GM10266 (cell line): ENCODE data around the gene CENPVL1.
"Not testable (repeated sequence)": the region's sequence is repeated elsewhere in the genome, so short reads cannot be mapped to it uniquely, and the experiment has no call there.

Experiments
- DNase-seq: peaks from one replicate; pipeline ENCODE4 v3.0.0; 2012; ENCODE audit errors: extremely low spot score
- TF ChIP-seq, protein P1 (sequence below): IDR thresholded peaks from 2 replicates; pipeline ENCODE4 v1.5.1; 2012; ENCODE audit warnings: mild to moderate bottlenecking, low read depth; ENCODE audit not compliant: control insufficient read depth, insufficient read depth; ENCODE audit errors: missing control alignments

Gene CENPVL1

DNA sequence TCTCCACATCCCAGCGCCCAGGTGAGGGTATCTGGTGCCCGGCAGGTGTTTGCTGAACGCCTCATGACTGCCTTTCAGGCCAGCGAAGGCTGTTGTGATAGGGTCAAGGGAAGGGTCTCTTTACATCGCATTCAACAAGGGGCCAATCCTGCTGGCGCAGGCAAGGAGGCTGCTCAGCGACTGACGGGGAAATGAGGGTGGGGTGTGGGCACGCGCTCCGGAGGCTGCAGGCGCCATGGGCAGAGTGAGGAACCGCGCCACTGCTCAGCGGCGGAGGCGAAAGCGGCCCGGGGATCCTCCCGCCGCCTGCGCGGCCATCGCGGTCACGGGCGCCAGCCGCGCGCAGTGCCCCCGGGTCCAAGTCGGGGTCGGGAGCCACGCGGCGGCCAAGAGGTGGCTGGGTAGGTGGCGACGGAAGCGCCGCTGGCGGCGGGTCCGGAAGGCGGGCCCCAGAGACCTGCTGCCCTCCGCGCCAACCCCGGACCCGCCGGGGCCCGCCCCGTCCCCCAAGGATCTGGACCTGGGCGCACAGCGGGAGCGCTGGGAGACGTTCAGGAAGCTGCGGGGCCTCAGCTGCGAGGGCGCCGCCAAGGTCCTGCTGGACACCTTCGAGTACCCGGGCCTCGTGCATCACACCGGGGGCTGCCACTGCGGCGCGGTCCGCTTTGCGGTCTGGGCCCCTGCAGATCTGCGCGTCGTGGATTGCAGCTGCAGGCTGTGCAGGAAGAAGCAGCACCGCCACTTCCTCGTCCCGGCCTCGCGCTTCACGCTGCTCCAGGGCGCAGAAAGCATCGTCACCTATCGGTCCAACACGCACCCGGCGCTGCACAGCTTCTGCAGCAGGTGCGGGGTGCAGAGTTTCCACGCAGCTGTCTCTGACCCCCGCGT is at the start of gene CENPVL1:
Gene CENPVL1, plus strand, starts transcription at position 236 of the 888 bp plus-strand sequence. Its CDS starts 0 bp downstream, at position 236.
- not testable (repeated sequence) for DNase-seq

DNA sequence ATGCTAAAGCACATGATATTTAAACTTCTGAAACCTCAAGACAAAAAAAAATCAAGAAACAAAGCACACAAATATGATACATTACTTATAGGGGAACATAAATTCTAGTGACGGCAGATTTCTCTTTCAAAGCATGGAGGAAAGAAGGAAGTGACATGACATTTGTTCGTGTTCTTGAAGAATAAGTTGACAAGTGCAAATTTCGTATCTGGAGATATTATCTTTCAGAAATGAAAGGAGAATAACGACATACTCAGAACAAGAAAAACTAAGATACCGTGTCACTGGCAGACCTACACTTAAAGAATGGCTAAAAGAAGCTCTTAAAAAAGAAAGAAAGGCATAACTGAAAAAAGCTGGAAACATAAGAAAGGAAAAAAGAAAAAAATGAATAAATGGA is 44.3 kb upstream of the CENPVL1 start:
- TF ChIP-seq, protein P1, sequence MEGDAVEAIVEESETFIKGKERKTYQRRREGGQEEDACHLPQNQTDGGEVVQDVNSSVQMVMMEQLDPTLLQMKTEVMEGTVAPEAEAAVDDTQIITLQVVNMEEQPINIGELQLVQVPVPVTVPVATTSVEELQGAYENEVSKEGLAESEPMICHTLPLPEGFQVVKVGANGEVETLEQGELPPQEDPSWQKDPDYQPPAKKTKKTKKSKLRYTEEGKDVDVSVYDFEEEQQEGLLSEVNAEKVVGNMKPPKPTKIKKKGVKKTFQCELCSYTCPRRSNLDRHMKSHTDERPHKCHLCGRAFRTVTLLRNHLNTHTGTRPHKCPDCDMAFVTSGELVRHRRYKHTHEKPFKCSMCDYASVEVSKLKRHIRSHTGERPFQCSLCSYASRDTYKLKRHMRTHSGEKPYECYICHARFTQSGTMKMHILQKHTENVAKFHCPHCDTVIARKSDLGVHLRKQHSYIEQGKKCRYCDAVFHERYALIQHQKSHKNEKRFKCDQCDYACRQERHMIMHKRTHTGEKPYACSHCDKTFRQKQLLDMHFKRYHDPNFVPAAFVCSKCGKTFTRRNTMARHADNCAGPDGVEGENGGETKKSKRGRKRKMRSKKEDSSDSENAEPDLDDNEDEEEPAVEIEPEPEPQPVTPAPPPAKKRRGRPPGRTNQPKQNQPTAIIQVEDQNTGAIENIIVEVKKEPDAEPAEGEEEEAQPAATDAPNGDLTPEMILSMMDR, result no peak
- no peak for DNase-seq

DNA sequence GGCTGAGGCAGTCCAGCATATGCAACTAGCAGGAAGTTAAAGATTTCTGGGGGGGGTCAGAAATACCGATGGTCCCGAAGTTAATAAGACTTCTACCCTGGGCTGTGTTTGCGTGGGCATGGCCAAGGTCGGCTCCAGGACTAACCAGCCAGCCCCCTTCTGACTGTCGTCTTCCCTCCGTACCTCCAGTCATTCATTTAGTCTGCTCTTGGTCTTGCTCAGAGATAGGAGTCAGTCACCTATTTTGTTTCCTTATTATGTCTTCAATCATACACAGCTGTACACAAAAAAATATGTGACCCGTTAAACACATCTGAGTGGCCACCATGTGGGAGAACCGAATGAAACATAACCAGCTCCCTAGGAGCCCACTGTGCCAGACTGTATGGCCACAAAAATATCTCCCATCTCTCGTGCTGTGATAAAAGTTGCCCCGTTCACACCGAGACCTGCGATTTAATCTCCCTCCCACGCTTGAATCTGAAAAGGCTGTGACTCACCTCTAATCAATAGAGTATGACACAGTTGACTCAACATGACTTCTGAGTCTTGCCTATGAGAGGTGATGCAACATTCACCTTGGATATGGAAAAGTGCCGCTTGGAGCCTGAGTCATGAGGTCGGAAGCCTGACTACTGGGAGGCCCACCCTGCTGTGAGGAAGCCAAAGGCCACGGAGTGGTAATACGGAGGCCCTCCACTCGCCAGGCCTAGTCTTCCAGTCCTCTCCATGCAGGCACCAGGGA is 30.5 kb upstream of the CENPVL1 start:
- not testable (repeated sequence) for DNase-seq

DNA sequence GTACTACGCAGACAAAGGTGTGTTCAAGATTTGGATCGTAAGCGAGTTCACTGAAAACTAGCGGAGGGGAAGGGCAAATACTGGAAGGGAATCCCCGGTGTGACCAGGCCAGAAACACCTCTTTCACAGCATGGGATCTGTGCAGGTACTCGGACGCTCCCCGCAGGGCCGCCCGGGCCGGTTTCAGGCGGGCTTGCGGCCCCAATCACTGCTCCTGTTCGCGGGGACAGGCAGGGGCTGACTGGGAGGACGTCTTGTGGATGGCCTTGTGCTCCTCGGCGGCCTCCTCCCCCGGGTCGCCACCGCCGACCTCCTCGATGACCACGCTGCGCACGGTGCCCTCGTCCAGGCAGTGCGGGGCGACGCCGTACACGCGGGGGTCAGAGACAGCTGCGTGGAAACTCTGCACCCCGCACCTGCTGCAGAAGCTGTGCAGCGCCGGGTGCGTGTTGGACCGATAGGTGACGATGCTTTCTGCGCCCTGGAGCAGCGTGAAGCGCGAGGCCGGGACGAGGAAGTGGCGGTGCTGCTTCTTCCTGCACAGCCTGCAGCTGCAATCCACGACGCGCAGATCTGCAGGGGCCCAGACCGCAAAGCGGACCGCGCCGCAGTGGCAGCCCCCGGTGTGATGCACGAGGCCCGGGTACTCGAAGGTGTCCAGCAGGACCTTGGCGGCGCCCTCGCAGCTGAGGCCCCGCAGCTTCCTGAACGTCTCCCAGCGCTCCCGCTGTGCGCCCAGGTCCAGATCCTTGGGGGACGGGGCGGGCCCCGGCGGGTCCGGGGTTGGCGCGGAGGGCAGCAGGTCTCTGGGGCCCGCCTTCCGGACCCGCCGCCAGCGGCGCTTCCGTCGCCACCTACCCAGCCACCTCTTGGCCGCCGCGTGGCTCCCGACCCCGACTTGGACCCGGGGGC is 28.2 kb upstream of the CENPVL1 start:
- DNase-seq, result not testable (repeated sequence)

DNA sequence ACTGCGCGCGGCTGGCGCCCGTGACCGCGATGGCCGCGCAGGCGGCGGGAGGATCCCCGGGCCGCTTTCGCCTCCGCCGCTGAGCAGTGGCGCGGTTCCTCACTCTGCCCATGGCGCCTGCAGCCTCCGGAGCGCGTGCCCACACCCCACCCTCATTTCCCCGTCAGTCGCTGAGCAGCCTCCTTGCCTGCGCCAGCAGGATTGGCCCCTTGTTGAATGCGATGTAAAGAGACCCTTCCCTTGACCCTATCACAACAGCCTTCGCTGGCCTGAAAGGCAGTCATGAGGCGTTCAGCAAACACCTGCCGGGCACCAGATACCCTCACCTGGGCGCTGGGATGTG is 27.6 kb upstream of the CENPVL1 start, which contains the start of gene CENPVL2:
Gene CENPVL2, minus strand, starts transcription at position 112 of the 343 bp plus-strand sequence. Its CDS starts 0 bp downstream, at position 112.
- DNase-seq, result not testable (repeated sequence)

DNA sequence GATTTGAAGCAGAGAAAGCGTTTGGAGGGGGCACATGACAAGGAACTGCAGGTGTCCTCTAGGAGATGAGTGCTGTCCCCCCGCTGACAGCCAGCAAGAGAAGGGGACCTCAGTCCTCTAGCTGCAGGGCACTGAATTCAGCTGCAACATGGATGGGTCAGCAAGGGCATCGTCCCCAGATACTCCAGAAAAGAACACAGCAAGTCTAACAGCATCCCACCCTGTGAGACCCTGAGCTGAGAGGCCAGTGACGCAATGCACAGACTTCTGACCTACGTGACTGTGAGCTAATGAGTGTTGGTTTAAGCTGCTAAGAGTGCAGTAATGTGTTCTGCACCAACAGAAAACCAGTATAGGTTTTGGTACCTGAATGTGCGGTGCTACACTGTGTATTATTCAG is 16.1 kb upstream of the CENPVL1 start:
- DNase-seq, result no peak
- TF ChIP-seq, protein P1, result no peak

DNA sequence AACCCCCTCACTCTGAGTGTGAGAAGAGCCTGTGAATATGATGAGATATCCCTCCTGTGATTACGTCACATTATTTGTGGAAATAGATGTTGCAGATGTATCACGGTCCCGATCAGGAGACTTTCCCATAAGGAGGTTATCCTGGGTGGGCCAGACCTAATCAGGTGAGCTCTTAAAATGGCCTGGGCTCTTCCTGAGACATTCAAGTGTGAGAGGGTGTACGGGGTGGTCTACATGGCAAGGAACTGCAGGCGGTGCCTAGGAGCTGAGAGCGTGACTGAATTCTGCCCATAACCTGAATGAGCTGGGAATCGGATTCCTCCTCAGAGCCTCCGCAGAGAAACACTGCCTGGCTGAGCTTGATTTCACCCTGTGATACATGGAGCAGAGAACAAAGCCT is 12.9 kb upstream of the CENPVL1 start:
- TF ChIP-seq, protein P1, result no peak
- DNase-seq, result no peak

DNA sequence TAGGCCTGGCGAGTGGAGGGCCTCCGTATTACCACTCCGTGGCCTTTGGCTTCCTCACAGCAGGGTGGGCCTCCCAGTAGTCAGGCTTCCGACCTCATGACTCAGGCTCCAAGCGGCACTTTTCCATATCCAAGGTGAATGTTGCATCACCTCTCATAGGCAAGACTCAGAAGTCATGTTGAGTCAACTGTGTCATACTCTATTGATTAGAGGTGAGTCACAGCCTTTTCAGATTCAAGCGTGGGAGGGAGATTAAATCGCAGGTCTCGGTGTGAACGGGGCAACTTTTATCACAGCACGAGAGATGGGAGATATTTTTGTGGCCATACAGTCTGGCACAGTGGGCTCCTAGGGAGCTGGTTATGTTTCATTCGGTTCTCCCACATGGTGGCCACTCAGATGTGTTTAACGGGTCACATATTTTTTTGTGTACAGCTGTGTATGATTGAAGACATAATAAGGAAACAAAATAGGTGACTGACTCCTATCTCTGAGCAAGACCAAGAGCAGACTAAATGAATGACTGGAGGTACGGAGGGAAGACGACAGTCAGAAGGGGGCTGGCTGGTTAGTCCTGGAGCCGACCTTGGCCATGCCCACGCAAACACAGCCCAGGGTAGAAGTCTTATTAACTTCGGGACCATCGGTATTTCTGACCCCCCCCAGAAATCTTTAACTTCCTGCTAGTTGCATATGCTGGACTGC is 2.8 kb downstream of the CENPVL1 start:
- not testable (repeated sequence) for DNase-seq

DNA sequence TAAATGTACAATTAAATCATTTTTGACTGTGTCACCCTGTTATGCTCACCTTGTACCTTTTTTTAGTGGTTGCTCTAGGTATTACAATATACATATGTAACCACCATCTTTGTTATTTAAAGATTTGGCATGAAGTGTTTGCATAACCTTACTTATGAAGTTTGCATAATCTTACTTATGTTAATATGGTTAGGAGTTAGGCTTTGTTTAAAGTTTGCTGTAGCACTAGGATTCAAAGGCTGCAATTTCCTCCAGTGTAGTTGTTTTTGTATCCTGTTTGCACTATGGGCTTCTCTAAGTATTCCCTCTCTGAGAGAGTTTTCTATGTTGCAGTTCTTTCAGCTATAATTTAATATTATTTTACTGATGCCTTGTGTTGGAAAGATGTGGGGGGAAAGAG is 17.9 kb downstream of the CENPVL1 start:
- no peak for DNase-seq
- TF ChIP-seq, protein P1, result no peak
